HepG2 (cell line): ENCODE results near the gene EIF3A. TPM values are rescaled to one million over a fixed set of nuclear protein-coding genes. Genes with fewer than 3 reads are reported as not detected.

Experiments used
- ATAC-seq: fragments of 200-7000 bp; cut with Tn5 transposase; 3 replicates; pipeline ENCODE4 v1.9.1; 2020; ENCODE audit warnings: mild to moderate bottlenecking, moderate library complexity
- BruUV-seq: library from RNA; stranded (reverse); fragments of 400-500 nt; replicated peaks from 2 replicates; lab custom pipeline; 2021; lab: Mats Ljungman, UMichigan
- CTCF ChIA-PET: fragments of 300-600 bp; formaldehyde crosslinking; extraction: SDS; loops from one replicate; lab custom pipeline; 2021; ENCODE audit warnings: low total read pairs, inconsistent platforms, low intra/inter-chr PET ratio; lab: Yijun Ruan, JAX
- POLR2A ChIA-PET: fragments of 350-600 bp; sonication (Branson Sonifier 250); formaldehyde crosslinking; loops from one replicate; lab custom pipeline; 2020; ENCODE audit warnings: antibody characterized with exemption, inconsistent platforms; lab: Yijun Ruan, JAX
- DNase-seq: peaks from one replicate; pipeline ENCODE4 v3.0.0-alpha.2; 2015; ENCODE audit warnings: low spot score
- FAIRE-seq: peaks from 3 replicates; lab custom pipeline; 2011; peaks lifted over from hg19 to GRCh38; lab: Jason Lieb, UNC
- H2AFZ ChIP-seq: one replicate; pipeline ENCODE4 v1.6.1; 2011; ENCODE audit warnings: low read length, inconsistent platforms
- H3K27ac ChIP-seq: fragments of 300-600 bp; 3 replicates; pipeline ENCODE4 v1.8.0; 2011; ENCODE audit warnings: mixed run types, mild to moderate bottlenecking, mixed read lengths, low read length, inconsistent platforms; ENCODE audit not compliant: insufficient read depth; ENCODE audit errors: extremely low read length
- H3K27me3 ChIP-seq, 2 experiments: fragments of 200-600 bp in 1 of 2; 2 replicates in 1 of 2; 3 replicates in 1 of 2; pipeline versions ENCODE4 v1.6.0 to v1.8.0; 2011; ENCODE audit warnings: low read length in 2 of 2, mild to moderate bottlenecking in 2 of 2, moderate library complexity in 2 of 2, inconsistent platforms in 1 of 2; ENCODE audit not compliant: insufficient read depth in 2 of 2, control insufficient read depth in 1 of 2
- H3K36me3 ChIP-seq, 2 experiments: fragments of 200-600 bp in 1 of 2; replicated peaks in 1 of 2; 2 replicates in 1 of 2; 3 replicates in 1 of 2; pipeline versions ENCODE4 v1.5.1 to v1.8.0; 2011; ENCODE audit warnings: low read length in 2 of 2, inconsistent platforms in 1 of 2; ENCODE audit not compliant: insufficient read depth in 2 of 2, control insufficient read depth in 1 of 2
- H3K4me1 ChIP-seq: 2 replicates; pipeline ENCODE4 v1.5.1; 2012; ENCODE audit warnings: low read length, inconsistent platforms; ENCODE audit not compliant: insufficient read depth
- H3K4me2 ChIP-seq: 2 replicates; pipeline ENCODE4 v1.6.0; 2011; ENCODE audit warnings: low read depth, low read length, inconsistent platforms
- H3K4me3 ChIP-seq, 3 experiments: fragments of 200-600 bp in 1 of 3; sonication (generic), shearing (Covaris generic) in 1 of 3; replicated peaks in 1 of 3; 2 replicates each; pipeline ENCODE4 v1.5.1; 2011 to 2016; ENCODE audit warnings: low read length in 3 of 3, inconsistent platforms in 2 of 3, low read depth in 2 of 3, mild to moderate bottlenecking in 2 of 3, control low read depth in 1 of 3, mixed read lengths in 1 of 3; ENCODE audit not compliant: insufficient read depth in 1 of 3
- H3K79me2 ChIP-seq: one replicate; pipeline ENCODE4 v1.6.1; 2011; ENCODE audit warnings: low read length, inconsistent platforms; ENCODE audit not compliant: insufficient read depth
- H3K9ac ChIP-seq: 2 replicates; pipeline ENCODE4 v1.6.0; 2011; ENCODE audit warnings: mild to moderate bottlenecking, low read depth, low read length, inconsistent platforms; ENCODE audit not compliant: insufficient read depth
- H3K9me3 ChIP-seq: 2 replicates; pipeline ENCODE4 v1.5.1; 2012; ENCODE audit warnings: mild to moderate bottlenecking, low read length
- H4K20me1 ChIP-seq: 2 replicates; pipeline ENCODE4 v1.6.0; 2011; ENCODE audit warnings: inconsistent platforms, mild to moderate bottlenecking, low read length, moderate library complexity; ENCODE audit not compliant: insufficient read depth
- SAFB2 ChIP-seq: sonication (generic); formaldehyde crosslinking; IDR thresholded peaks from 2 replicates; pipeline ENCODE4 v1.5.1; 2020; ENCODE audit warnings: missing genetic modification reagents, low read depth, mild to moderate bottlenecking, borderline replicate concordance
- U2AF1 ChIP-seq: fragments of 200-400 bp; formaldehyde crosslinking; optimal IDR thresholded peaks from 2 replicates; pipeline ENCODE3; 2017; ENCODE audit warnings: mild to moderate bottlenecking, low read depth, low read length
- ZNF644 ChIP-seq: IDR thresholded peaks from 2 replicates; pipeline ENCODE4 v1.6.1; 2016; ENCODE audit warnings: low read depth
- ZNF709 ChIP-seq: sonication (generic); formaldehyde crosslinking; IDR thresholded peaks from 2 replicates; pipeline ENCODE4 v1.5.0; 2020; ENCODE audit warnings: mild to moderate bottlenecking, missing genetic modification reagents
- WGBS: methylation state at CpG from one replicate; pipeline ENCODE4 v1.1.6; 2017; ENCODE audit warnings: low lambda C conversion rate; 5-methylcytosine and 5-hydroxymethylcytosine counted together
- in situ Hi-C: cut with HindIII; loops from 2 replicates; pipeline ENCODE4 v1.10.0; 2017; ENCODE audit warnings: low pct_unique_long_range_greater_than_20kb; ENCODE audit not compliant: extremely low pct_ligation_motif_present
- intact Hi-C: fragments of 100-400 bp; cut with micrococcal nuclease; formaldehyde crosslinking; loops from one replicate; pipeline ENCODE4 v1.10.0; 2022; ENCODE audit not compliant: unreplicated experiment
- polyA plus RNA-seq, 8 experiments: library from polyadenylated mRNA; depleted of rRNA in 3 of 8; stranded (reverse) in 7 of 8; unstranded in 1 of 8; fragments of >200 nt; fragmentation: Illumina TruSeq in 4 of 8; extraction: Trizol in 4 of 8; gene quantifications; 2 replicates each; pipeline versions ENCODE4 v1.2.1 to v1.2.3, GENCODE V29; 2011 to 2016; ENCODE audit warnings: low read depth in 4 of 8, missing spikeins in 1 of 8, mixed read lengths in 1 of 8; ENCODE audit not compliant: insufficient read depth in 1 of 8
- total RNA-seq, 5 experiments: library from RNA; depleted of rRNA; stranded (reverse); fragments of >200 nt; fragmentation: Illumina TruSeq; extraction: Trizol; gene quantifications; 2 replicates each; pipeline ENCODE4 v1.2.3, GENCODE V29; 2016; ENCODE audit warnings: low read depth in 1 of 5
- TF ChIP-seq, protein P1 (sequence below): sonication (generic); formaldehyde crosslinking; IDR thresholded peaks from 2 replicates; pipeline ENCODE4 v1.4.0; 2020; ENCODE audit warnings: mild to moderate bottlenecking, low read depth, missing genetic modification reagents
- TF ChIP-seq, protein P2 (sequence below): sonication (generic); formaldehyde crosslinking; IDR thresholded peaks from 2 replicates; pipeline ENCODE4 v1.5.0; 2020; ENCODE audit warnings: mild to moderate bottlenecking, missing genetic modification reagents

Gene EIF3A
- total and polyA plus RNA-seq, 2 of the 13 experiments (the other 11 are each of a cell fraction or from before 2014, with no cell fraction given) = 25.6 to 117 TPM

DNA sequence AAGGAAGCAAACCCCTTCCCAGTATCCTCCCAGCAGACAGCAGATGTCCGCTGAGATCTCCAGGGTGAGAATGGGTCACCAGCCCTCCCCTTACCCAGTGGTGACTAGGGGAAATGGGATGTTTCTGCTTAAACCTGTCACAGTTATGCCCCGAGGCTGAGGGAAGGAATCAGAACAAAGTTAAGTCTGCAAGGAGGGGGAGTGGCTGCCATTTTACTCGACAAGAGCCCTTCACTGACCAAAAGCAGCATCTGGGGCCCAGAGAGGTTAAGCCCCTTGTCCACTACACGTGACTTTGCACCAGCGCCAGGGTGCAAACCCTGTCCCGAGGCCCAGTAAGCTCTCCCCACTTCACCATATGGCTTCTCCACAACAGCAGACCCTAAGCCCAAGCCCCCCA is 55.7 kb downstream of the EIF3A start:
- H3K27ac ChIP-seq = no peak overlapping the region
- WGBS = 3% methylated on average over 4 of the region's 6 CpGs
- FAIRE-seq = no peak

More for the DNA sequence above, 55.7 kb downstream of the EIF3A start:
- peaks cover 6 to 55% of the 10 kb centered on the region in 2 experiments; a peak in 4 of 5 replicates for H3K27me3 ChIP-seq
- no peaks in the 10 kb centered on the region for H3K79me2 ChIP-seq
- DNase-seq (no peak), ATAC-seq (no peak)
- H2AFZ ChIP-seq = no peak overlapping the region
- POLR2A ChIA-PET = no interaction called here
- no TSS peak for BruUV-seq
- H3K9me3 ChIP-seq = no peaks in the 10 kb centered on the region
- H4K20me1 ChIP-seq = no peaks in the 10 kb centered on the region
- in situ Hi-C loops (no loop called here), intact Hi-C loops (loop anchor here (5.0 to 10.0 kb wide), 2 partner anchors 270 to 458 kb away; partner anchors contain the start of gene CACUL1)
- peaks cover 58% of the 10 kb centered on the region for H3K4me1 ChIP-seq
- no peak overlapping the region for H3K9ac ChIP-seq
- H3K4me3 ChIP-seq = no peak overlapping the region
- no peaks in the 10 kb centered on the region for H3K36me3 ChIP-seq
- no peak overlapping the region for H3K4me2 ChIP-seq
- CTCF ChIA-PET = no interaction called here
- TF ChIP-seq ZNF709 (CRISPR knock-in tag) (no peak), ZNF644 (no peak), SAFB2 (no peak), U2AF1 (no peak)
- TF ChIP-seq, protein P1, sequence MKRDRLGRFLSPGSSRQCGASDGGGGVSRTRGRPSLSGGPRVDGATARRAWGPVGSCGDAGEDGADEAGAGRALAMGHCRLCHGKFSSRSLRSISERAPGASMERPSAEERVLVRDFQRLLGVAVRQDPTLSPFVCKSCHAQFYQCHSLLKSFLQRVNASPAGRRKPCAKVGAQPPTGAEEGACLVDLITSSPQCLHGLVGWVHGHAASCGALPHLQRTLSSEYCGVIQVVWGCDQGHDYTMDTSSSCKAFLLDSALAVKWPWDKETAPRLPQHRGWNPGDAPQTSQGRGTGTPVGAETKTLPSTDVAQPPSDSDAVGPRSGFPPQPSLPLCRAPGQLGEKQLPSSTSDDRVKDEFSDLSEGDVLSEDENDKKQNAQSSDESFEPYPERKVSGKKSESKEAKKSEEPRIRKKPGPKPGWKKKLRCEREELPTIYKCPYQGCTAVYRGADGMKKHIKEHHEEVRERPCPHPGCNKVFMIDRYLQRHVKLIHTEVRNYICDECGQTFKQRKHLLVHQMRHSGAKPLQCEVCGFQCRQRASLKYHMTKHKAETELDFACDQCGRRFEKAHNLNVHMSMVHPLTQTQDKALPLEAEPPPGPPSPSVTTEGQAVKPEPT (CRISPR knock-in tag) = no peak
- TF ChIP-seq, protein P2, sequence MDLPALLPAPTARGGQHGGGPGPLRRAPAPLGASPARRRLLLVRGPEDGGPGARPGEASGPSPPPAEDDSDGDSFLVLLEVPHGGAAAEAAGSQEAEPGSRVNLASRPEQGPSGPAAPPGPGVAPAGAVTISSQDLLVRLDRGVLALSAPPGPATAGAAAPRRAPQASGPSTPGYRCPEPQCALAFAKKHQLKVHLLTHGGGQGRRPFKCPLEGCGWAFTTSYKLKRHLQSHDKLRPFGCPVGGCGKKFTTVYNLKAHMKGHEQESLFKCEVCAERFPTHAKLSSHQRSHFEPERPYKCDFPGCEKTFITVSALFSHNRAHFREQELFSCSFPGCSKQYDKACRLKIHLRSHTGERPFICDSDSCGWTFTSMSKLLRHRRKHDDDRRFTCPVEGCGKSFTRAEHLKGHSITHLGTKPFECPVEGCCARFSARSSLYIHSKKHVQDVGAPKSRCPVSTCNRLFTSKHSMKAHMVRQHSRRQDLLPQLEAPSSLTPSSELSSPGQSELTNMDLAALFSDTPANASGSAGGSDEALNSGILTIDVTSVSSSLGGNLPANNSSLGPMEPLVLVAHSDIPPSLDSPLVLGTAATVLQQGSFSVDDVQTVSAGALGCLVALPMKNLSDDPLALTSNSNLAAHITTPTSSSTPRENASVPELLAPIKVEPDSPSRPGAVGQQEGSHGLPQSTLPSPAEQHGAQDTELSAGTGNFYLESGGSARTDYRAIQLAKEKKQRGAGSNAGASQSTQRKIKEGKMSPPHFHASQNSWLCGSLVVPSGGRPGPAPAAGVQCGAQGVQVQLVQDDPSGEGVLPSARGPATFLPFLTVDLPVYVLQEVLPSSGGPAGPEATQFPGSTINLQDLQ (CRISPR knock-in tag) = no peak
